GM12878 (cell line): ENCODE measurements around the gene MAPK8IP3. TPM values are rescaled to one million over a fixed set of nuclear protein-coding genes. Genes with fewer than 3 reads are reported as not detected.

Experiments used
- ATAC-seq: fragments of 200-7000 bp; cut with Tn5 transposase; 3 replicates; pipeline ENCODE4 v1.9.1; 2020; ENCODE audit warnings: mild to moderate bottlenecking, moderate library complexity
- BruUV-seq: library from RNA; stranded (reverse); fragments of 400-500 nt; replicated peaks from 2 replicates; lab custom pipeline; 2021; lab: Mats Ljungman, UMichigan
- CTCF ChIA-PET: fragments of 300-600 bp; sonication (Branson Sonifier 250); formaldehyde crosslinking; extraction: SDS; loops from one replicate; lab custom pipeline; 2021; ENCODE audit warnings: inconsistent platforms; lab: Yijun Ruan, JAX
- POLR2A ChIA-PET: fragments of 350-600 bp; formaldehyde crosslinking; extraction: SDS; loops from one replicate; lab custom pipeline; 2021; ENCODE audit warnings: inconsistent platforms; lab: Charles Lee
- RAD21 ChIA-PET: fragments of 300-600 bp; sonication (Branson Sonifier 250); formaldehyde crosslinking; loops from one replicate; lab custom pipeline; 2023; ENCODE audit warnings: antibody characterized with exemption; ENCODE audit not compliant: unreplicated experiment; lab: Charles Lee
- SMC1A ChIA-PET: fragments of 300-600 bp; sonication (Branson Sonifier 250); formaldehyde crosslinking; loops from one replicate; lab custom pipeline; 2023; ENCODE audit not compliant: unreplicated experiment, uncharacterized antibody; lab: Charles Lee
- DNase-seq: peaks from one replicate; pipeline ENCODE4 v3.0.0-alpha.2; 2011; ENCODE audit warnings: low read depth, low spot score
- FAIRE-seq: peaks from 3 replicates; lab custom pipeline; 2011; peaks lifted over from hg19 to GRCh38; lab: Jason Lieb, UNC
- H2AFZ ChIP-seq: 2 replicates; pipeline ENCODE4 v1.6.0; 2011; ENCODE audit warnings: low read depth, low read length, control low read depth; ENCODE audit not compliant: control insufficient read depth
- H3K27ac ChIP-seq: 2 replicates; pipeline ENCODE4 v1.5.1; 2011; ENCODE audit warnings: control low read depth; ENCODE audit not compliant: control insufficient read depth, insufficient read depth
- H3K27me3 ChIP-seq, 2 experiments: replicated peaks in 1 of 2; 2 replicates each; pipeline versions ENCODE4 v1.6.0 to v1.6.1; 2011; ENCODE audit warnings: low read length in 1 of 2; ENCODE audit not compliant: control insufficient read depth in 2 of 2, insufficient read depth in 2 of 2
- H3K36me3 ChIP-seq, 2 experiments: 2 replicates each; pipeline ENCODE4 v1.5.1; 2011; ENCODE audit warnings: low read length in 1 of 2; ENCODE audit not compliant: control insufficient read depth in 2 of 2, insufficient read depth in 2 of 2
- H3K4me1 ChIP-seq: 2 replicates; pipeline ENCODE4 v1.6.1; 2011; ENCODE audit warnings: mild to moderate bottlenecking, low read length, moderate library complexity, mixed read lengths; ENCODE audit not compliant: control insufficient read depth, insufficient read depth
- H3K4me2 ChIP-seq: 2 replicates; pipeline ENCODE4 v1.6.0; 2011; ENCODE audit warnings: control low read depth; ENCODE audit not compliant: control insufficient read depth, insufficient read depth
- H3K4me3 ChIP-seq: fragments of 200-600 bp; sonication (generic); 2 replicates; pipeline ENCODE4 v1.5.1; 2016
- H3K79me2 ChIP-seq: 2 replicates; pipeline ENCODE4 v1.6.0; 2011; ENCODE audit warnings: low read length; ENCODE audit not compliant: control insufficient read depth, insufficient read depth
- H3K9ac ChIP-seq: 2 replicates; pipeline ENCODE4 v1.8.0; 2011; ENCODE audit warnings: low read length, control low read depth, mixed read lengths; ENCODE audit not compliant: control insufficient read depth, insufficient read depth
- H3K9me3 ChIP-seq: replicated peaks from 3 replicates; pipeline ENCODE4 v1.5.1; 2011; ENCODE audit warnings: mild to moderate bottlenecking, low read length; ENCODE audit not compliant: control insufficient read depth, insufficient read depth
- H4K20me1 ChIP-seq: 2 replicates; pipeline ENCODE4 v1.6.0; 2011; ENCODE audit not compliant: control insufficient read depth, insufficient read depth
- BACH1 ChIP-seq: fragments of 450-650 bp; IDR thresholded peaks from 2 replicates; pipeline ENCODE4 v1.6.1; 2017; ENCODE audit warnings: mild to moderate bottlenecking, borderline replicate concordance
- CBX3 ChIP-seq: fragments of 200-600 bp; sonication (generic); IDR thresholded peaks from 2 replicates; pipeline ENCODE4 v1.6.1; 2016; ENCODE audit warnings: low read depth, borderline replicate concordance
- CHD1 ChIP-seq: IDR thresholded peaks from 2 replicates; pipeline ENCODE4 v1.6.1; 2012; ENCODE audit warnings: low read depth, low read length, improper control_type of control experiment
- EZH2 ChIP-seq: IDR thresholded peaks from 2 replicates; pipeline ENCODE4 v1.6.1; 2012; ENCODE audit warnings: low read depth, mild to moderate bottlenecking, control low read depth, inconsistent platforms, low read length, borderline replicate concordance; ENCODE audit not compliant: control insufficient read depth
- MYB ChIP-seq: fragments of 150-350 bp; IDR thresholded peaks from 2 replicates; pipeline ENCODE4 v1.6.1; 2014; ENCODE audit warnings: mild to moderate bottlenecking, low read depth, low read length, borderline replicate concordance
- POU2F2 ChIP-seq: IDR thresholded peaks from 3 replicates; pipeline ENCODE4 v1.6.1; 2011; ENCODE audit warnings: low read depth, mild to moderate bottlenecking, low read length, borderline replicate concordance
- RAD21 ChIP-seq: IDR thresholded peaks from 2 replicates; pipeline ENCODE4 v1.6.1; 2011; ENCODE audit warnings: mild to moderate bottlenecking, low read depth, low read length, moderate library complexity; ENCODE audit not compliant: insufficient read depth
- SREBF1 ChIP-seq: IDR thresholded peaks from 2 replicates; pipeline ENCODE4 v1.6.1; 2012; ENCODE audit warnings: mild to moderate bottlenecking, low read length
- ZNF207 ChIP-seq: fragments of 450-650 bp; IDR thresholded peaks from 2 replicates; pipeline ENCODE4 v1.6.1; 2014; ENCODE audit warnings: antibody characterized with exemption, mild to moderate bottlenecking, borderline replicate concordance
- ZNF217 ChIP-seq: fragments of 450-650 bp; IDR thresholded peaks from 2 replicates; pipeline ENCODE4 v1.6.1; 2017; ENCODE audit warnings: antibody characterized with exemption, mild to moderate bottlenecking
- ZSCAN29 ChIP-seq: fragments of 450-650 bp; IDR thresholded peaks from 2 replicates; pipeline ENCODE4 v1.6.1; 2017; ENCODE audit warnings: mild to moderate bottlenecking, moderate library complexity
- WGBS: methylation state at CpG from one replicate; pipeline ENCODE4 v1.1.6; 2016; ENCODE audit warnings: low lambda C conversion rate; ENCODE audit not compliant: insufficient replicate concordance, insufficient coverage; ENCODE audit errors: missing lambda C conversion rate; 5-methylcytosine and 5-hydroxymethylcytosine counted together
- in situ Hi-C: fragments of 300-500 bp; cut with MboI; formaldehyde crosslinking; loops from 9 replicates; pipeline ENCODE4 v1.14.3; 2018; ENCODE audit warnings: mixed read lengths
- intact Hi-C: fragments of 100-400 bp; cut with micrococcal nuclease; formaldehyde crosslinking; loops from one replicate; pipeline ENCODE4 v1.14.2; 2022; ENCODE audit not compliant: unreplicated experiment
- polyA plus RNA-seq, 11 experiments: library from polyadenylated mRNA; depleted of rRNA in 4 of 11; unstranded in 6 of 11; stranded (reverse) in 5 of 11; fragments of >200 nt; fragmentation: Nextera tagmentation in 4 of 11; fragmentation: Illumina TruSeq in 1 of 11; extraction: Ambion mirVana in 4 of 11; extraction: Trizol in 1 of 11; gene quantifications; 1 replicate in 1 of 11; 2 replicates in 10 of 11; pipeline versions ENCODE4 v1.2.1 to v1.2.3, GENCODE V29; 2011 to 2016; ENCODE audit warnings: inconsistent platforms in 2 of 11, missing spikeins in 2 of 11, low read depth in 1 of 11
- total RNA-seq, 4 experiments: library from RNA; depleted of rRNA in 3 of 4; stranded (reverse); fragments of >200 nt in 3 of 4; fragmentation: Illumina TruSeq in 1 of 4; extraction: Trizol in 1 of 4; gene quantifications; 2 replicates each; pipeline versions ENCODE4 v1.2.1 to v1.2.3, GENCODE V29; 2013 to 2021
- TF ChIP-seq, protein P1 (sequence below): IDR thresholded peaks from 2 replicates; pipeline ENCODE4 v1.6.1; 2012; ENCODE audit warnings: low read depth, low read length, improper control_type of control experiment
- TF ChIP-seq, protein P2 (sequence below): fragments of 450-650 bp; IDR thresholded peaks from 2 replicates; pipeline ENCODE4 v1.6.1; 2017; ENCODE audit warnings: borderline replicate concordance
- TF ChIP-seq, protein P3 (sequence below): IDR thresholded peaks from 2 replicates; pipeline ENCODE4 v1.6.1; 2012; ENCODE audit warnings: improper control_type of control experiment, low read depth, low read length; ENCODE audit not compliant: insufficient replicate concordance

Gene MAPK8IP3
- total and polyA plus RNA-seq, 10 of the 15 experiments (the other 5 are each of a cell fraction or from before 2014, with no cell fraction given), result 0.06 to 67.9 (median 18.2) TPM

DNA sequence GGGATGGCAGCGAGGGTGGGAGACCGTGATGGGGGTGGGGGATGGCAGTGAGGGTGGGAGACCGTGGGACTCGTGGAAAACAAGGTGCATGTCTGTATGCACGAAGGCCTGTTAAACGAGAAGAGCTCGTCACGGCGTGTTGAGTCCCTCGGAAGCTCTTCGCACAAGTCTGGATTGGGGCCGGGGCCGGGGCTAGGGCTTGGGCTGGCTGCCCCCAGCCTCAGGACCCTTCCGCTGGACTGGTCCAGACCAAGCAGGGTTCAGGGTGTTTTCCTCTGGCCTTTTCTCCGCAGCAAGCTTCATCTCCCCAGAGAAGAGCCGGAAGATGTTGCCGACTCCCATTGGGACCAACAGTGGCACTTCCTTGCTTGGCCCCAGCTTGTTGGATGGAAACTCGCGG, 35.6 kb upstream of the MAPK8IP3 start:
- no peaks in the 10 kb centered on the region for H4K20me1 ChIP-seq
- BruUV-seq, result no TSS peak
- FAIRE-seq, result no peak
- RAD21 ChIA-PET, result interaction anchor here (0.6 kb wide), 1 partner anchor 1082 kb away, joined by 3 read pairs; the partner anchor contains the start of gene SRRM2
- WGBS, result 100% methylated on average over 14 of the region's 19 CpGs
- H3K36me3 ChIP-seq, result peaks cover 8 to 37% of the 10 kb centered on the region in 2 experiments; a peak in 3 of 4 replicates
- H3K27me3 ChIP-seq, result no peaks in the 10 kb centered on the region
- no peaks in the 10 kb centered on the region for H3K9me3 ChIP-seq
- SMC1A ChIA-PET, result no interaction called here
- POLR2A ChIA-PET, result no interaction called here
- no peak overlapping the region for H3K4me3 ChIP-seq
- TF ChIP-seq ZNF207, result no peak
- TF ChIP-seq, protein P1, sequence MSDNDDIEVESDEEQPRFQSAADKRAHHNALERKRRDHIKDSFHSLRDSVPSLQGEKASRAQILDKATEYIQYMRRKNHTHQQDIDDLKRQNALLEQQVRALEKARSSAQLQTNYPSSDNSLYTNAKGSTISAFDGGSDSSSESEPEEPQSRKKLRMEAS, result no peak
- TF ChIP-seq SREBF1, result no peak
- no peak for TF ChIP-seq POU2F2
- TF ChIP-seq BACH1, result no peak
- TF ChIP-seq ZSCAN29, result no peak
- no peak for TF ChIP-seq RAD21
- TF ChIP-seq, protein P2, sequence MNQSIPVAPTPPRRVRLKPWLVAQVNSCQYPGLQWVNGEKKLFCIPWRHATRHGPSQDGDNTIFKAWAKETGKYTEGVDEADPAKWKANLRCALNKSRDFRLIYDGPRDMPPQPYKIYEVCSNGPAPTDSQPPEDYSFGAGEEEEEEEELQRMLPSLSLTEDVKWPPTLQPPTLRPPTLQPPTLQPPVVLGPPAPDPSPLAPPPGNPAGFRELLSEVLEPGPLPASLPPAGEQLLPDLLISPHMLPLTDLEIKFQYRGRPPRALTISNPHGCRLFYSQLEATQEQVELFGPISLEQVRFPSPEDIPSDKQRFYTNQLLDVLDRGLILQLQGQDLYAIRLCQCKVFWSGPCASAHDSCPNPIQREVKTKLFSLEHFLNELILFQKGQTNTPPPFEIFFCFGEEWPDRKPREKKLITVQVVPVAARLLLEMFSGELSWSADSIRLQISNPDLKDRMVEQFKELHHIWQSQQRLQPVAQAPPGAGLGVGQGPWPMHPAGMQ, result no peak
- TF ChIP-seq, protein P3, sequence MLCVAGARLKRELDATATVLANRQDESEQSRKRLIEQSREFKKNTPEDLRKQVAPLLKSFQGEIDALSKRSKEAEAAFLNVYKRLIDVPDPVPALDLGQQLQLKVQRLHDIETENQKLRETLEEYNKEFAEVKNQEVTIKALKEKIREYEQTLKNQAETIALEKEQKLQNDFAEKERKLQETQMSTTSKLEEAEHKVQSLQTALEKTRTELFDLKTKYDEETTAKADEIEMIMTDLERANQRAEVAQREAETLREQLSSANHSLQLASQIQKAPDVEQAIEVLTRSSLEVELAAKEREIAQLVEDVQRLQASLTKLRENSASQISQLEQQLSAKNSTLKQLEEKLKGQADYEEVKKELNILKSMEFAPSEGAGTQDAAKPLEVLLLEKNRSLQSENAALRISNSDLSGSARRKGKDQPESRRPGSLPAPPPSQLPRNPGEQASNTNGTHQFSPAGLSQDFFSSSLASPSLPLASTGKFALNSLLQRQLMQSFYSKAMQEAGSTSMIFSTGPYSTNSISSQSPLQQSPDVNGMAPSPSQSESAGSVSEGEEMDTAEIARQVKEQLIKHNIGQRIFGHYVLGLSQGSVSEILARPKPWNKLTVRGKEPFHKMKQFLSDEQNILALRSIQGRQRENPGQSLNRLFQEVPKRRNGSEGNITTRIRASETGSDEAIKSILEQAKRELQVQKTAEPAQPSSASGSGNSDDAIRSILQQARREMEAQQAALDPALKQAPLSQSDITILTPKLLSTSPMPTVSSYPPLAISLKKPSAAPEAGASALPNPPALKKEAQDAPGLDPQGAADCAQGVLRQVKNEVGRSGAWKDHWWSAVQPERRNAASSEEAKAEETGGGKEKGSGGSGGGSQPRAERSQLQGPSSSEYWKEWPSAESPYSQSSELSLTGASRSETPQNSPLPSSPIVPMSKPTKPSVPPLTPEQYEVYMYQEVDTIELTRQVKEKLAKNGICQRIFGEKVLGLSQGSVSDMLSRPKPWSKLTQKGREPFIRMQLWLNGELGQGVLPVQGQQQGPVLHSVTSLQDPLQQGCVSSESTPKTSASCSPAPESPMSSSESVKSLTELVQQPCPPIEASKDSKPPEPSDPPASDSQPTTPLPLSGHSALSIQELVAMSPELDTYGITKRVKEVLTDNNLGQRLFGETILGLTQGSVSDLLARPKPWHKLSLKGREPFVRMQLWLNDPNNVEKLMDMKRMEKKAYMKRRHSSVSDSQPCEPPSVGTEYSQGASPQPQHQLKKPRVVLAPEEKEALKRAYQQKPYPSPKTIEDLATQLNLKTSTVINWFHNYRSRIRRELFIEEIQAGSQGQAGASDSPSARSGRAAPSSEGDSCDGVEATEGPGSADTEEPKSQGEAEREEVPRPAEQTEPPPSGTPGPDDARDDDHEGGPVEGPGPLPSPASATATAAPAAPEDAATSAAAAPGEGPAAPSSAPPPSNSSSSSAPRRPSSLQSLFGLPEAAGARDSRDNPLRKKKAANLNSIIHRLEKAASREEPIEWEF, result no peak
- TF ChIP-seq EZH2, result no peak
- no peak for TF ChIP-seq ZNF217
- TF ChIP-seq CBX3, result no peak
- no peak for TF ChIP-seq MYB
- TF ChIP-seq CHD1, result no peak
- no peak for DNase-seq
- no peaks in the 10 kb centered on the region for H3K4me1 ChIP-seq
- in situ Hi-C loops (no loop called here), intact Hi-C loops (no loop called here)
- no peak overlapping the region for H3K9ac ChIP-seq
- no peak overlapping the region for H3K4me2 ChIP-seq
- H2AFZ ChIP-seq, result no peak overlapping the region
- no peaks in the 10 kb centered on the region for H3K79me2 ChIP-seq
- ATAC-seq, result no peak
- no peak overlapping the region for H3K27ac ChIP-seq
- CTCF ChIA-PET, result no interaction called here
